Kidney capillary endothelial cell (primary cell): ENCODE measurements around the gene PITX1.
"Not testable (repeated sequence)": the region's sequence is repeated elsewhere in the genome, so short reads cannot be mapped to it uniquely, and the experiment has no call there.

ENCODE experiments used
- DNase-seq: peaks from one replicate; pipeline ENCODE4 v3.0.0-alpha.2; 2018; ENCODE audit warnings: low spot score

PITX1 gene

GRCh38 chr5:135009736-135010501, 24.1 kb downstream of the PITX1 start:
- DNase-seq, result no peak

GRCh38 chr5:135008981-135009735, 24.9 kb downstream of the PITX1 start:
- no peak for DNase-seq

- DNase-seq, result no peak
Observed at GRCh38 chr5:135008556-135008955, 25.5 kb downstream of the PITX1 start.

GRCh38 chr5:135007749-135008363, 26.2 kb downstream of the PITX1 start:
- DNase-seq, result no peak

- DNase-seq, result no peak
Observed at GRCh38 chr5:135007305-135007704, 26.7 kb downstream of the PITX1 start.

GRCh38 chr5:135005076-135005475, 29.0 kb downstream of the PITX1 start:
- no peak for DNase-seq

- no peak for DNase-seq
Observed at GRCh38 chr5:135004376-135004775, 29.7 kb downstream of the PITX1 start.

GRCh38 chr5:134998068-134998467, 36.0 kb downstream of the PITX1 start:
- not testable (repeated sequence) for DNase-seq

GRCh38 chr5:134997015-134997414, 37.0 kb downstream of the PITX1 start:
- DNase-seq, result no peak

GRCh38 chr5:134995850-134996402, 38.1 kb downstream of the PITX1 start:
- DNase-seq, result no peak

GRCh38 chr5:134994560-134995156, 39.4 kb downstream of the PITX1 start:
- DNase-seq, result no peak

- no peak for DNase-seq
Observed at GRCh38 chr5:134993161-134993560, 40.9 kb downstream of the PITX1 start.

- no peak for DNase-seq
Observed at GRCh38 chr5:134992148-134992547, 41.9 kb downstream of the PITX1 start.

- not testable (repeated sequence) for DNase-seq
Observed at GRCh38 chr5:134990183-134990582, 43.8 kb downstream of the PITX1 start.

GRCh38 chr5:134989266-134989830, 44.7 kb downstream of the PITX1 start:
- no peak for DNase-seq

- no peak for DNase-seq
Observed at GRCh38 chr5:134982230-134982629, 51.8 kb downstream of the PITX1 start.

GRCh38 chr5:134979416-134979815, 54.6 kb downstream of the PITX1 start:
- DNase-seq, result no peak
